Skeletal muscle satellite cell (primary cell): Measurements from ENCODE around the gene PRRC2C. TPM values are rescaled to one million over a fixed set of nuclear protein-coding genes. Genes with fewer than 3 reads are reported as not detected.

Experiments used
- H3K27me3 ChIP-seq: 2 replicates; pipeline ENCODE4 v1.7.0; 2013; ENCODE audit warnings: low read length; ENCODE audit not compliant: control insufficient read depth, insufficient read depth
- H3K36me3 ChIP-seq: 2 replicates; pipeline ENCODE4 v1.7.0; 2013; ENCODE audit warnings: mild to moderate bottlenecking, control low read depth, low read length; ENCODE audit not compliant: insufficient read depth
- H3K4me1 ChIP-seq: 2 replicates; pipeline ENCODE4 v1.7.0; 2013; ENCODE audit warnings: low read length; ENCODE audit not compliant: control insufficient read depth, insufficient read depth
- H3K4me2 ChIP-seq: 2 replicates; pipeline ENCODE4 v1.7.0; 2013; ENCODE audit warnings: mild to moderate bottlenecking, low read length
- H3K4me3 ChIP-seq: 2 replicates; pipeline ENCODE4 v1.7.0; 2013; ENCODE audit warnings: low read length
- H3K9ac ChIP-seq: 2 replicates; pipeline ENCODE4 v1.7.0; 2013; ENCODE audit warnings: mild to moderate bottlenecking, low read depth, low read length, moderate library complexity
- H3K9me3 ChIP-seq: replicated peaks from 2 replicates; pipeline ENCODE4 v1.7.0; 2013; ENCODE audit warnings: mild to moderate bottlenecking, control low read depth, low read length
- small RNA-seq: library from RNA; depleted of rRNA; stranded (forward); fragments of <200 nt; gene quantifications from one replicate; pipeline ENCODE3, GENCODE V24; 2012

PRRC2C gene

DNA sequence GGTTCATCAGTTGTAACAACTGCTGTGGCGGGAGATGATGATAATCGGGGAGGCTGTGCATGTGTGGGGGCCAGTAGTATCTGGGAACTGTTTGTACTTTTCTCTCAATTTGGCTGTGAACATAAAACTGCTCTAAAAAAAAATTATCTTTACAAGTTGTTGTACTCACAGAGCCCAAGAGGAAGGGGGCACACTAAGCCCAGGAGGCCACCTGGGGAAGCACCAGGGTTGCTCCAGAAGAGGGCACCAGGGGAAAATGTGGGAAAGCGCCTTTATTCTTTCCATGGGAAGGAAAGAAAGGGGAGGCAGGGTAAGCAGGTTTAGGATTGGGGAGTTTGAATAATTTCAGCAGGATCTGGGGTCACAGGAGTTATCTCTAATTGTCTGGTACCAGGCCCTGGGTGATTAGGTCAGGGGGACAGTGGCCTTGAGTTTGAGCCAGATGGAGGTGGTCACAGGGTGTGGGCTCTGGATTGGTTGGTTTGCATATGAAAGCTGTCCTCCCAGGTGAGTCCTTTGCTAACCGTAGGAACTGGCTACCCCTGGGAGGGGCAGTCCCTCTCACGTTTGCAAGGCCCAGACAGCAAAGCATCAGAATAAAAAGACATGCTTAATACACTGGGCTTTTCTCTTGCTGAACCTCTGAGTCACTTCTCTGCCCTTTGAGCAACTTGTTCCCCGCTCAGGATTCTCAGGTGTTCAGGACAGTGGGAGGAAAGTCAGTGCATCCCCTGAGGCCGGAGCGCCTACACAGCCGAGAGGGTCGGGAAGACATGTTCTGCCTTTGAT is 155.9 kb downstream of the PRRC2C start:
- Histone ChIP-seq H3K4me1 (peaks cover 7% of the 10 kb centered on the region), H3K27me3 (peaks cover 5% of the 10 kb centered on the region), H3K4me2 (no peak overlapping the region), H3K9ac (no peak overlapping the region), H3K4me3 (no peak overlapping the region), H3K9me3 (no peaks in the 10 kb centered on the region), H3K36me3 (no peaks in the 10 kb centered on the region)

DNA sequence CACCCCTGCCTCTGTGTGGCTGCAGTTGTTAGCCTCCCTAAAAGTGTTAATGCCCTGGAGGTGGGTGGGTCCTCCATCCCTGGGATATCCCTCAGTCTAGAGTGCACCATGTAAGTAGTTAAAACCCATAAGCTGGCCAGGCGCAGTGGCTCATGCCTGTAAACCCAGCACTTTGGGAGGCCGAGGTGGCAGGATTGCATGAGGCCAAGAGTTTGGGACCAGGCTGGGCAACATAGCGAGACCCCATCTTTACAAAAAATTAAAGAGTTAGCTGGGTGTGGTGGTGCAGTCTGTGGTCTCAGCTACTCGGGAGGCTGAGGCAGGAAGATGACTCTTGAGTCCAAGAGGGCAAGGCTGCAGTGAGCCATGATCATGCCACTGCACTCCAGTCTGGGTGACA is 156.9 kb downstream of the PRRC2C start:
- no peak overlapping the region for H3K9ac ChIP-seq

More for the DNA sequence above, 156.9 kb downstream of the PRRC2C start:
- Histone ChIP-seq H3K36me3 (no peaks in the 10 kb centered on the region), H3K4me1 (peaks cover 7% of the 10 kb centered on the region), H3K9me3 (no peaks in the 10 kb centered on the region), H3K27me3 (peaks cover 5% of the 10 kb centered on the region), H3K4me3 (no peak overlapping the region), H3K4me2 (no peak overlapping the region)

Small RNA genes lying within 50 kb of the gene (small RNA-seq; reads per million reads assigned to genes)
- not detected for gene CYCSP53
